Activated CD4-positive, alpha-beta T cell treated with anti-CD3 and anti-CD28 coated beads, Interleukin-2, amount 50 U/mL, for 16 hours (primary cell): Measurements from ENCODE around the gene MSI2.

Source experiments
- DNase-seq: peaks from one replicate; pipeline ENCODE4 v3.0.0-alpha.2; 2020

The MSI2 gene

DNA sequence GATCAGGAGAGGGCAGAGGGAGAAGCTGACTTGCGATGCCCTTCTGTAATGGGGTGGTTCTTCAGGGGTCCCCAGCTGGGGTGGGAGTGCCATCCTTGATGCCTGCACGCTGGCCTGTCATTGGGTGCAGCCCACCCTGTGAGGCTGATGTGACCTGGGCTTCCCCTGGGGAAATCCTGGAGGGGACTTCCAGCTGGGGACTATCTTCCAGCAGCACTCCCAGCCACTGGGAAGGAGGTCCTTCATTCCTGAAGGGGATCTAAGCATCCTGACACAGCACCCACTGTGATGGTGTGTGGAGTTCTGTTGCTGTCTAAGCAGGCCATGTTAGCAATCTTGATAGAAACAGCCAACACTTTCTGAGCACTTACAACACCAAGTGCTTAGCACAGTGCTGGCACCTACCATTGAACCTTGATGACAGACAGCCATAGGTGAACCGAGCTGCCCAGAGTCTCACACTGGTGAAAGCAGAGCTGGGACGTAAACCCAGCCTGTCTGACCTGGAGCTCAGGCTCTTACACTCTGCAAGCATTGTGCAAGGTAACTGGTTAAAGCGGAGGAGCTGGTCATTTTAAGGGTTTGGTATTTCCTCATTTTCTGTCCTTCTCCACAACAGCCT, 277.5 kb downstream of the MSI2 start:
- DNase-seq: no peak

DNA sequence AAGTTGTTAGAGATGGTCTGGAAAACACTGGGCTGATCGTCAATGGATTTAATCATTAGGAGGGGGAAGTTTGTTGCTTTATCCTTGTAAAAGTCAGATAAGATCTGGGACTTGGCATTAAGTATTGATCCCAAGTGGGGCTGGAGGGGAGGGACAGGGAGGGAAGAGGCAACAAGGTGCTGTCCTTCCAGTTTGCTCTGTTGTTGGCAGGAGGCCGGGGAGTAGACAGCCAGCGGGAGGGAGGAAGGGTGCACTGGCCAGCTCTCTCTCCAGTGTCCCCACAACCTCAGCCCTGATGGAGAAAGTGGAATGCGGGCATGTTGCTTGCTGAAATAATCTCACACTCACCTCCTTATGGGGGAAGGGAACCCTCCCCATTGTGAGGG, 278.5 kb downstream of the MSI2 start:
- no peak for DNase-seq

DNA sequence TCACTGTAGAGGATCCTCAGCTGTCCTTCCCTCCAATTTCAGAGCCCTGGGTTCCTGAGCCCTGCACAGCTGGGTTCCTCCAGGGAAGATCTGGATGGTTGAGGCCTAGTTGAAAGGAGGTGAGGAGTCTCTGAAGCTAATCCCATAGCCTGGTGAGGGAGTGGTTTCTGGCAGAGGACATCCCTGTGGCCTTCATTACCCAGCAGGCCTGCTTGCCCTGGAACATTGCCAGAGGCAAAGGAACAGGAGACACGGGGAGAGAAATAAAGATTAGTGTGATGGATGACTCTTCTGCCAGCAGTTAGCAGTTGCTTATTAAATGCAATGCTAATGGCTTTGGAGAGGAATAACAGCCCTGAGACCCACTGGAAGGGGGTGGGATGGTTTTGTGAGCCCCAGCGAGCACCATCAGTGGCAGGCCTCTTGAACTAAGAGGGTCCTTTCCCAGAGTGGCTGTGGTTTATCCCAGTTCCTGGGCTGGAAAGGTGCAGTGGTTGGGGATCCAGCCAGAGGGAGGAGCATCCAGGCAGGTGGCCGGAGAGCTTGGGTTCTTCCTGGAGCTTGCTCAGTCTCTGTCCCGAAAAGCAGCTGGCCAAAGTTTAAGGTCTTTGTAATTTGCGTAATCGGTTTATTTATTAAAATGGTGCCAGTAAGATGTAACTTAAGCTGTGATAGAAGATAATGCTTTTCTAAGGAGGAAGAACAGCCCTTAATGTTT, 279.1 kb downstream of the MSI2 start:
- no peak for DNase-seq

DNA sequence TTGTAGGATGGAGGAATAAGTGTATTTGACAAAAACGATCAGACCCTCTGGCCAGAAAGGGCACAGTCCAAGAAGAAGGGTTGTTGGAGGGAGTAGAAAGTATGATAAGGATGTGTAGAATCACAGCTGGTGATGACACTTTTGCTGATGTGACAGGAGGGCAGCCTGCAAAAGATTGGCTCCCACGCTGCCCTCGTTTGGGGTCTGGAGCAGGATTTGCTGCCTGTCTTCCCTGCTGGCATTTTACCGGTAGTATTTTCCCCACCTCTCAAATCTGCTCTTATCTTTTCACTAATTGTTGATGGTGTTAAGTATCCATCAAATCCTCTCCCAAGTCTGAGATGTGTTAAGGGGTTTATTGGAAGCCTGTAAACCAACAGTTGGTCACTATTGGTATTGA, 280.0 kb downstream of the MSI2 start:
- DNase-seq: no peak

DNA sequence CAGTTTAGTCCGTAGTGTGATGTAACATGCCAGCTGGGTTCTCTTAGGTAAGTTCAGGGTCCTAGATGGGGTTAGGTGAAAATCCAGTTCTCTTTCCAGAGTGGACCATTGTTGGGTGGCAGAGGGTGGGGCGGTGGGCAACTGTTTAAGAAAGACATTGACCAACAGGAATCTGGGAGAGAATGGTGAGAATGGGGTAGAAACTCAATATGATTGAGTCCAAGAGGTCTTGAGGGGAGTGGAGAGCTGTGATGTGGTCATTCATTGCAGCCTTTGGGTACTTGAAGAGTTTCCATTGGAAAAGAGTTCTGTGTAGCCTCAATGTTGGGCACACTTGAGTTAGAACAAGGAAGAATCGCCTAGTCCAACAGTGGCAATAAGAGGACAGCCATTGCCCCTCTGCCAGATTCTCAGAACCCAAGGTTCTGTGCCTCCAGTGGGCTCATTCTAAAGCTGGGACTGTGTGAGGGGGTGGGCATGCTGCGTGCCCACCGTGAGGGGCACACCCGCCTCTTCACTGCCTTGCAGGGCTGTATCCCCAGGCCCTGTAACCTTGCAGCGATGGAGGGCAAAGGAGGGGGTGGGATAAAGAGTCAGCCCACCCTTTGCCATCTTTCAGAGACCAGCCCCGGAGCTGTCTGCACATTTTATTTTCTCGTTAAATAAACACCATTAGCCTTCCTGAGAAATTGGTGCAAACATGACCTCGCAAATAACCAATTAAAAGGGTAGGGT, 280.6 kb downstream of the MSI2 start:
- DNase-seq: no peak

DNA sequence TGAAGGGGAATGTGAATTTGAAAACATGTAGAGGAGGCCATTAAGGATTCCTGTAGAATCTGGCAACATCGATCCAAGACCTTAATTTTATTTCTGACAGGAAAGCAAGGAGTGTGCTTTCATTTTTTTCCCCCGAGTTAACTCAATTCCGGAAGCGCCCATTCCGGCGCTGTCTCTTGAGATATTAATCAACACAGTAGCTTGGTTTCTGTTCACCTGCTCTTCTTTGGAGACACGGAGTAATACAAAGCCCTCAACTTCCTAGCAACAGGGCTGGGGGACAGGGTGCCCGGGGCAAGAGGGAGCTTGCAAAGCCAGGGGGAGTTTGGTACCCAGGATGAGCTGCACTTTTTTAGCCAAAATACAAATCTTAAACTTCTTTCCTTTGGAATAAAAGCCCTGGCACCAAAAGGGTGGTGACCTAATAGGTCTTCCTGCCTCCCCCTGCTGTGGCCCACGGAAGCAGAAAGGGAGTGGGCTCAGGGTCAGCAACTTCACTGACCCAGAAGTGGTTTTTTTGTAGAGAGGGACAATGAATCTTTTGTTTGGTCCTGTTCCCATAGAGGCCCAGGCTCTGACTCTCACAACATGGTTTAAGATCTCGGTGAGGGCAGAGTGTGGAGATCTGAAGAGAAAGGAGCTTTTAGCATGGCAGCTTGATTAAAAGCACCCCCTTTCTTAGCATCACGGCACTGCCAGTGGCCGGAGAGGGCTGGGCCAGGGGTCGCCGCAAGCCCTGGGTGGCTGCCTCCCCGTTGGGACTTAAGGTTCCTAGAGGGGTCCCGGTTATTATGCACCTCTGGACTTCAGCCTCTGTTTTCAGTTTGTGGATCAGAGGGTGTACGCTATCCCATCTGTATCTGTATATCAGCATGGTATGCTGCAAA, 281.4 kb downstream of the MSI2 start:
- peak; percentile 29 for DNase-seq

DNA sequence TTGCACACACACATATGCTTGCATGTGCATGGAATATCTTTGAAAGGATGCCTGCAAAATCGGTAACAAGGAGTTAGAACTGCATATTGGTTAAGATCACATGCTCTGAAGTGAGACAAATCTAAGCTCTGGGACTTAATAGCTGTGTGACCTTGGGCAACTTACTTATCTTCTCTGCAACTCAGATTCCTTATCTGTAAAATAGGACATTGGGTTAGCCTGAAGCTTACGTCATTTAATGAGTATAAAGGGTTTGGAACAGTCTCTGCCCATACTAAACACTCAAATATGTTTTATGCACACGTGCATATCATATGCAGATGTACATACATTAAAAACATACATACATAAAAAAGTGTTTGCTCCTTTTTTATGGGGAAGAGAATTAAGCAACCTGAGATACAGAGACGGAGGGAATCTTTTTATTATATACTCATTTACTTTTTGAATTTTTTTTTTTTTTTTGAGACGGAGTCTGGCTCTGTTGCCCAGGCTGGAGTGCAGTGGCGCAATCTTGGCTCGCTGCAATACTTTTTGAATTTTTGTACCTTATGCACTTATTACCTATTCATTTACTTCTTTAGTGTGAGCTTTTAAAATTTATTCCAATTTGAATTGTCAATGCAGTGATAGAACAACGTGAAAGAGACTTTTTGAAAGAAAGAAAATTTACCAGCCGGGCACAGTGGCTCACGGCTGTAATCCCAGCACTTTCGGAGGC, 282.6 kb downstream of the MSI2 start:
- no peak for DNase-seq

DNA sequence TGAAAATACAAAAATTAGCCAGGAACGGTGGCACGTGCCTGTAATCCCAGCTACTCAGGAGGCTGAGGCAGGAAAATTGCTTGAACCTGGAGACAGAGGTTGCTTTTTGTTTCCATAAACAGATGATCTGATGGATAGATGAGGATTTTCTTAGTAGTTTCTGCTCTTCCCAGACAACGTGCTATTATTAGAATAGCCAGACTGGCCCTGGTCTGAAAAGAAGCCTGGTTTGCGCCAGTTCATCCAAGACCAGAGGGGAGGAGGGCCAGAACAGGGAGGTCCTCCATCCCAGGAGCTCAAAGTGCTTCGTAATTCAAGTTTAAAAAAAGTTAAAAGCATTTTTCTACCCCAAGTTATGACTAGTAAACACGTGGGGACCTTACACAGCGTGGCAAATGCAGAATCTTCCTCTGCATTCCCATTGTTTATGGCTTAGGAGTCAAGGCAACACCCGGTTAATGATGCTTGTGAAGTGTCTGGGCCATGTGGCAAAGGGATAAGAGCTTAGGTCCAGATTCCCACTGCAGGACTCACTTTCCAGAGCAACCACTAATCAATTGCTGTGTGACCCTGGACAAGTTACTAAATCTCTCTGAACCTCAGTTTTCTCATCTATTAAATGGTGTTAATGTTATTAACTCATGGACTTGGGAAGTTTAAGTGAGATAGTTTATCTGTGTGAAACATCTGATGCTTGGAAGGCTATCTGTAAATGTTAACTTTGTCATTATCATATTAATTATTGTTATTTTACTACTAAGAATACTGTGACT, 283.4 kb downstream of the MSI2 start:
- DNase-seq: no peak

DNA sequence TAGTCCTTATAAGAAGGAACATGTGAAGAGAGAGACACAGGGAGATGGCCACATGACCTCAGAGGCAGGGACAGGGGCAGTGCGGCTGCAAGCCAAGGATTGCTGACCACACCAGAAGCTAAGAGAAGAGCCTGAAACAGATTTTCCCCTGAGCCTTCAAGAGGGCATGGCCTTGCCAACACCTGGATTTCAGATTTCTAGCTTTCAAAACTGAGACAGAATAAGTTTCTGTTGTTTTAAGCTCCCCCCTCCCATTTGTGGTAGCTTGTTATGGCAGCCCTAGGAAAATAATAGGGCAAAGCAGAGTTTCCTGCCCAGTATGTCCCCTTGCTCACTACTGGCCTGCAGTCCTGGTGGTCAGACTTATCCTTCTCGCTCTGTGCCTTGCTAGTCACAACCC, 284.3 kb downstream of the MSI2 start:
- no peak for DNase-seq

DNA sequence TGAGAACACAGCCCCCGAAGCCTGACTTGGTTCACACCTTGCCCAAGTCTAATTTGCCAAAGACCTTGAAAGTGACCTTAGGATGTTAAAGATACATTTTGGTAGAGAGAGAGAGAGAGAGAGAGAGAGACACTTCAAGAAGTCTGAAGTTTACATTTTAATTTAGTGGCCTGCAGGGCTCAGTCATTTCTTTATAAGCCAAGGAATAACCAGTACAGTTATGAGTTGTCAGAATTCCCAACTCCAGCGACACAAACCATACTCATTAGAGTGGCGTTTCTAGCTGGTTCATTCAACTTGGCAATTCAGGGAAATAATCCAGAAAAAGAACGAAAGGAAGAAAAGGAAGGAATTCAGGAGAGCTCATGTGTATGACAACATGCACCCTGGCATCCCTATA, 284.7 kb downstream of the MSI2 start:
- DNase-seq: no peak

DNA sequence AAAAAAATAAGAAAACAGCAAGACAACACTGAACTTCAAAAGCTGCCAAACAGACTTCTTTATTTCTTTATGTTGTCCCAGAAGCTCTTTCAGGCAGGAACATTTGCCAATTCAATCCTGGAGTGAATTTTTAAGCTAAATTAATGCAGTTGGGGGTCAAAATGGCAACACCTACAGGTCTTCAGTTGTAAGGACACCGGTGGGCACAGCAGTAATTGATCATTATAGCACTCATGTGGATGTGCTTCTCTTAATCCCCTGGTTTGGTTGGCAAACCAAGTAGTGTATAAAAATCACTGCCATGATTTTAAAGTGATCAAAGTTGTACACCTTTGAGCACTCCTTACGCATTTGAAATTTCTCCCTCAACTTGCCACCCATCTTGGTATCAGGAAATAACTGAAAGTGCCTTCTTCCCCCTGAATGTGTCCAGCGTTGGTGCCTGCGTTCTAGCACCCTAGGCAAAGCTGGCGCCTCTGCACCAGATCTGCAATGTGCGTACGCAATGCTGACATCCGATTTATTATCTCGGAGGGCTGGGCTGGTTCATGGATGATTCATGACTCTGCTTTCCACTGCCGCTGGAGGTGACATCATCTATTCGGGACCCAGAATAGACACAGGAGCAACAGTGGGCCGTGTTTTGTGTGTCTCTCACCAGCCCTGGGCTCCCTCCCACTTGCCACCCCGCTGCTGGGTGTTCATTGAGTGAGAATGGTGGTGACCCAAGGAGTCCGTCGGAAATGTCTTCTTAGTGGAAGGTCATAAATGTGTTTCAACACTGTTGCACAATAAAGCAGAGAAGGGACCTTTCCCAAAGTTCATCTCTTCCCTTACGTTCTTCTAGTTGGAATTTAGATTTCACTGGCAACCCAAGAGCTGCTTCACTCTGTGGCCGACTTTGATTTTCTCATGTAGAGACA, 285.4 kb downstream of the MSI2 start:
- DNase-seq: no peak

DNA sequence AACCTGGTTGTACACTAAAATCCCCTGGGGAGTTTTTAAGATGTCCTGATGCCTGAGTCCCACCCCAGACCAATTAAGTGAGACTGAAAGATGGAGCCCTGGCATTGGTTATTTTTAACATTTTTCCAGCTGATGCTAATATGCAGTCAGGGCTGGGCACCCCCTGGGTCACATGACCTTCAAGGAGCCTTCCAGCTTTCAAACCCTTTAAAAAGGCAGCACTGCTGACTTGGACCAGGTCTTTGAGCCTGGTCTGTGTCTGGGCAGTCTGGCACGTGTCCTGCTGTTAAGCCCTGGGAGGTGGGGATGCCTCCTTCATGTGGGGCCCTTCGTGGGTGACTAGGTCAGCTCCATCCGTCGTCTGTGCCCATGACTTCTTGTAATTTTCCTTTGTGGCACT, 286.2 kb downstream of the MSI2 start:
- DNase-seq: no peak

DNA sequence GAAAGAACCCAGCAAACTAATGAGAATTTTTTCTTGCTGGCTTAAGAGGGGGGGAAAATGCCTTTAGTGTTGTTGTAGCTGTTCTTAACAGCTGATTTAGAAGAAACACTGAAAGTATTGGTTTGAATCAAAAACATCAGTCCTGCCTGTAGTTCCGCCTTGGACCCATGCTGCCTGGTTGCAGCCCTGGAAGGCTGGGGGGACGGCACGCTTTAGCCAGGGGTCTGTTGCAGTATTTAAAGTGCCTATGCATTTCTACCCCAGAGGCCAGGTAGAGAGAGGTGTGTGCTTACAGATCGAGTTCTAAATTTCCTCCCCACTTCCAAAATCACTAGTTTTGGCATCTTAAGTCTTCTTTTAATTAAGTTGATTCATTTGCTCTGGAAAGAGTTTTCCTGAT, 286.9 kb downstream of the MSI2 start:
- DNase-seq: no peak

DNA sequence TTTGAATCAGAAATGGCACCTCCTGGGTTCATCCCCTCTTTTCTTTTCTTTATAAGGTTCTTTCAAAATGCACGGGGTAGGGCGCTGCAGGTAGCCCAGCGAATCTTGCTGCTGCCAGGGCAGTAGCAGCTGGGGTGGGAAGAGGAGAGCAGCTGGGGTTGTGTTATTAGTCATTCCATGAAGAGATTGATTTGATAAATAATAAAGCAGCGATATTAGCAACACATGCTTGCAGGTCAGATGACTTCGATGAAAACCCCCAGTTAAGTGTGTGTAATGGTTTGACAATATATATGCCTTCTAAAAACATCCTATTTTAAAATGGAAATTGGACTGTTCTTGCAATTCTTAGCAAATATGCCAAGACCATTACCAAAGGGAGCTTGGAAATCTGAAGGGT, 288.1 kb downstream of the MSI2 start:
- no peak for DNase-seq

DNA sequence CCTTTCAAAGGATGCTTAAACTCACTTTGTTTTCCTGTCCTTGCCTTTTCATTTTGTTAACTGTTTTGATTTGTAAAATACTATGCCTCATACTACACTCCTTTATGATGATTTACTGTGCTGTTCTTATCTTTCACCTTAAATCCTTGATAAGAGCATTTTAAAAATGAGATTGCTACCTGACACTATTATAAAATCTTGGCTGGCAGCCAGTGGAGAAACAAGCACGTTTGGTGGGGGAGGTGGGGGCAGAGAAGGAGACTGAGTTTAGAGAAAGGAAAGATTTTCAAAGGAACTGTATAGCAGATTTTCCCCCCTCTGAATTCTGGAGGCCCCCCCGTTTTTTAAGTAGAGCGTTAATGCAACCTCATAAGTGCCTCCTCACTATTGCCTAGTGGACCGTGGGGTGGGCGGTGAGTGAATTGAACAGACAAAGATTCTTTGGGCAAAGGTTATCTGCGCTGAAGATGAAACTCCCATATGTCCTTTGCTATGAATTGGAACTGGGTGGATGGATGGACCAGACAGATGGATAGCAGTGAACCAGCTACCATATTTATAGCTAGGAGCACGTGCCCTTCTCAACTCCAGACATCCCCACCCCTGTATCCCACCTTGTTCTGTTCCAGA, 288.6 kb downstream of the MSI2 start:
- no peak for DNase-seq

DNA sequence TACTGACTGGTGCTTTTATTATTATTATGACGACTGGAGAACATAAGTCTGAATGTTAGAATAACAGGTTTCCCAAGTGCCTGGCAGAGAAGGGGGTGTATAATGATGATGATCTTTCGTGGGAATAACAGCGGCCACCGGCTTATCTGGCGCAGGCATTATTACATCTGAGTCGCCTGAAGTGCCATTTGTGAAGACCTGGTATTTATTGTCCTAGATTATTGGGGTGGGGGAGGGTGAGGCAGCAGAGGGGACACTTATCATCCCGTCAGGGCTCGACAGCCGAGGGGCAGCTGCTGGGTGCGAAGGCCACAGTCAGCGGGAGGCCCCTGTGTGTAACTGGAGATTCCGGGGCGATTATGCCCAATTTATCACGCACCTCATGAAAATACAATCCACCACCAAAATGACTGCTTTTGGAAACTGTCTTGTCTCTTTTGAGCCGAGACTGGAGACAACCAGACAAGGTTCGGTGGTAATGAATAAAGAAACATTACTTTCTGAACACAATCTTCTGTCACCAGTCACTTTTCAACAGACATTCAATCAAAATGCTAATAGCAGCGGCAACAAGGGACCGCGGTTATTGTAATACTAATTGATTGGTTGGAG, 289.5 kb downstream of the MSI2 start:
- no peak for DNase-seq

DNA sequence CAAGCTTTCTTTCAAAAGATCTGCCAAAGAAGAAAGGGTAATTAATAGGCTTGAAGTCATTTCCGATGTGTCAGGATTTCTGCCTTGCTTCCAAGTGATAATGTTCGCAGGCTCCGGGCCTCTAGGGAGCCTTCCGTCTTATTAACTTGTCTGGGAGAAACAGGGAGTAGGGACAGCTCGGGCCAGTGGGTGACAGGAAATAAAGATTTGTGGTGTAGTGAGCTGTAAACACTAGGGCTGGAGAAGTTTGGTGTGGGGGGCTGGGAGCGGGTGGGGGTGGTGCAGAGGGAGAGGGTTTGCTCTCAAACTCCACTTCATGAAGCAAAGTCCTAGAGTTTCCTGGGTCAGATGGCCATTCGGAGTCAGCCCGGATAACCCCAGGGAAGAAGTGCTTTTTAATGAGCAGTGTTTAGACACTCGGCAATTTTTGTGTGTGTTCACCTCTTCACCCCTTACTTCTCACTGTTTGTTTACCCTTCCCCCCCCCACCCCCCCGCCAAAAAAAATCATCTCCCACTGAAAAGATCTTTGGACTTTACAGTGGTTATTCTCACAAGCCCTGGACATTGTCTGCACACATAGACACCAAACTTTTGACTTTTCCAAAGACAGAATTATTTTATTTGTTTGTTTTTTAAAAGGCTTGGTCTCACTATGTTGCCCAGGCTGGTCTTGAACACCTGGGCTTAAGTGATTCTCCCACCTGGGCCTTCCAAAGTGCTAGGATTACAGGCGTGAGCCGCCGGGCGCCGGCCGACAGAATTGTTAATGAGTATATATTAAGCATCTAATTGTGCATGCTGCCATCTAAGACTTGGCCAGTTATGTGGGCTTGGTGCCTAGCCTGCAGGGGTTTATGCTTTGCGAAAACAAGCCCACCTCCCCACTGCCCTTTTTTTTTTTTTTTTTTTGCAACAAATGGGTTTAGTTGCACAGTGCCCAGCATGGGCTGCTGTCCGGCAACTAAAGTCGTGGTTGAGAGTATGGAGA, 292.4 kb downstream of the MSI2 start:
- no peak for DNase-seq

DNA sequence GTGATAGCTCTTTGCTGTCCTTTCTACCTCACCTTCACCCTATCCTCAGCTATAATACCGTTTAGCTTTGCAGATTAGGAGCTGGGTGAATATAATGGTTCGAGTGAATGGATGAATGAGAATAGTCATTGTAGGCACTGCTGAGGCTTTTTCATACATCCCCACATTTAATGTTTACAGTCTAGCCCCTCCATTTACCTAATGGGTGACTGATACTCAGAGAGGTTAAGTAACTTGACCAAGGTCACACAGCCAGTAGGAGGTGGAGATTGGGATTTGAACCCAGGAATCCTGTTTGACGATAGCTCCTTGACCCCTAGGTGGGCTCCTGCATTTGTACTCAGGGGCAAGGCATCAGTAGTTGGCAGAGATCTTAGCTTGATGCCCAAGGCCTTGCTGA, 293.1 kb downstream of the MSI2 start:
- no peak for DNase-seq
